PFSK-1 (cell line): Measurements from ENCODE around the gene STAB1.

Experiments used
- POLR2AphosphoS5 ChIP-seq: IDR thresholded peaks from 2 replicates; pipeline ENCODE4 v1.6.1; 2012; ENCODE audit warnings: low read depth, mild to moderate bottlenecking, control low read depth, low read length, moderate library complexity
- SIN3A ChIP-seq: IDR thresholded peaks from 2 replicates; pipeline ENCODE4 v1.6.1; 2012; ENCODE audit warnings: mild to moderate bottlenecking, low read length, moderate library complexity, borderline replicate concordance; ENCODE audit not compliant: insufficient read depth
- TF ChIP-seq, protein P1 (sequence below), 2 experiments: IDR thresholded peaks; 2 replicates each; pipeline versions ENCODE4 v1.6.1 to v1.8.0; 2011 to 2012; ENCODE audit warnings: low read depth in 2 of 2, low read length in 2 of 2, control low read depth in 1 of 2, inconsistent platforms in 1 of 2, mild to moderate bottlenecking in 1 of 2, moderate library complexity in 1 of 2; ENCODE audit not compliant: insufficient read depth in 1 of 2

DNA sequence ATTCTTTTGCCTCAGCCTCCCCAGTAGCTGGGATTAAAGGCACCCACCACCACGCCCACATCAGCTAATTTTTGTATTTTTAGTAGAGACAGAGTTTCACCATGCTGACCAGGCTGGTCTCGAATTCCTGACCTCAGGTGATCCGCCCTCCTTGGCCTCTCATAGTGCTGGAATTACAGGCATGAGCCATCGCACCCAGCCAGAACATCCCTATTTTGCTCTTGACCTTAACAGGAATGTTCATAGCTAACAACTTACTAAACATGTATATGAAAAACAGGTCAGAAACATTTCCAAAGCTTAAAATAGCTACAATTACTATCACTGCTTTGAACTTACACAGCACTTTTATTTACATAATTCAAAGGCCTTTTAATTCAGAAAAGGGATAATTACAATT lies 74.9 kb downstream of the STAB1 start:
- TF ChIP-seq, protein P1, sequence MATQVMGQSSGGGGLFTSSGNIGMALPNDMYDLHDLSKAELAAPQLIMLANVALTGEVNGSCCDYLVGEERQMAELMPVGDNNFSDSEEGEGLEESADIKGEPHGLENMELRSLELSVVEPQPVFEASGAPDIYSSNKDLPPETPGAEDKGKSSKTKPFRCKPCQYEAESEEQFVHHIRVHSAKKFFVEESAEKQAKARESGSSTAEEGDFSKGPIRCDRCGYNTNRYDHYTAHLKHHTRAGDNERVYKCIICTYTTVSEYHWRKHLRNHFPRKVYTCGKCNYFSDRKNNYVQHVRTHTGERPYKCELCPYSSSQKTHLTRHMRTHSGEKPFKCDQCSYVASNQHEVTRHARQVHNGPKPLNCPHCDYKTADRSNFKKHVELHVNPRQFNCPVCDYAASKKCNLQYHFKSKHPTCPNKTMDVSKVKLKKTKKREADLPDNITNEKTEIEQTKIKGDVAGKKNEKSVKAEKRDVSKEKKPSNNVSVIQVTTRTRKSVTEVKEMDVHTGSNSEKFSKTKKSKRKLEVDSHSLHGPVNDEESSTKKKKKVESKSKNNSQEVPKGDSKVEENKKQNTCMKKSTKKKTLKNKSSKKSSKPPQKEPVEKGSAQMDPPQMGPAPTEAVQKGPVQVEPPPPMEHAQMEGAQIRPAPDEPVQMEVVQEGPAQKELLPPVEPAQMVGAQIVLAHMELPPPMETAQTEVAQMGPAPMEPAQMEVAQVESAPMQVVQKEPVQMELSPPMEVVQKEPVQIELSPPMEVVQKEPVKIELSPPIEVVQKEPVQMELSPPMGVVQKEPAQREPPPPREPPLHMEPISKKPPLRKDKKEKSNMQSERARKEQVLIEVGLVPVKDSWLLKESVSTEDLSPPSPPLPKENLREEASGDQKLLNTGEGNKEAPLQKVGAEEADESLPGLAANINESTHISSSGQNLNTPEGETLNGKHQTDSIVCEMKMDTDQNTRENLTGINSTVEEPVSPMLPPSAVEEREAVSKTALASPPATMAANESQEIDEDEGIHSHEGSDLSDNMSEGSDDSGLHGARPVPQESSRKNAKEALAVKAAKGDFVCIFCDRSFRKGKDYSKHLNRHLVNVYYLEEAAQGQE (IDR thresholded peaks at IDR 0.05; ENCODE audit: insufficient read depth in 1 of 2, low read depth in 2 of 2, low read length in 2 of 2), result no peak
- TF ChIP-seq POLR2AphosphoS5, result no peak
- no peak for TF ChIP-seq SIN3A
